C4-2B (cell line): Measurements from ENCODE around the gene PIK3R2.

Source experiments
- H3K27ac ChIP-seq: fragments of 450-650 bp; 2 replicates; pipeline ENCODE4 v1.5.1; 2017
- ZFX ChIP-seq: fragments of 450-650 bp; IDR thresholded peaks from 2 replicates; pipeline ENCODE4 v1.6.1; 2017
- TF ChIP-seq, protein P1 (sequence below): fragments of 450-650 bp; conservative IDR thresholded peaks from 2 replicates; pipeline ENCODE4 v1.5.1; 2017; ENCODE audit warnings: mild to moderate bottlenecking

The PIK3R2 gene

DNA sequence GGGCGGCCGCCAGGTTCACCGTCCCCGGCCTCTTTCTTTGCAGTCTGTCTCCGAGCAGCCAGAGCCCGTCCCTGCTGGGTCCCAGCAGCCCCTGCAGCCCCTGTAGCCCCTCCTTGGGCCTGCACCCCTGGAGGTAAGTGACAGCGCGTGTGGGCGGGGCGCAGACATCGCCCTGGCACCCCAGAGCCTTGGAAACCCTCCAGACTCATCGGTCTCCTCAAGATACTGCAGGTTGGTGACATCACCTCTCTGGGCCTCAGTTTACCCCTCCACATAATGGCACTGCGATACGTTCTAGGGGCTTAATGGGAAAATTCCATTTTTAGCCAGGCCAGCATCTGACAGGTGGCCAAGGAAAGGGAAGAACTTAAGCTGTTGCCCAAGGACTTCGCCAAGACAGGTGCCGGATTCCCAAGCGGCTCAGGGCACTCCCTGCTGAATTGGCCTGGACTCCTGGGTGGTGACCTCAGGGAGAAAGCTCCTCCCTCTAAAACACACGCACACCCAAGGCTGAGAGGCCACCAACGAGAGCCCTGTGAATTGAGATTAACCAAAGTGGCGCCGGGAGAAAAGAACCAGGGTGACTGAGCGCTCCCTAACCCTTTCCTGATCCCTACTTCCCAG, 42.2 kb upstream of the PIK3R2 start:
- TF ChIP-seq, protein P1, sequence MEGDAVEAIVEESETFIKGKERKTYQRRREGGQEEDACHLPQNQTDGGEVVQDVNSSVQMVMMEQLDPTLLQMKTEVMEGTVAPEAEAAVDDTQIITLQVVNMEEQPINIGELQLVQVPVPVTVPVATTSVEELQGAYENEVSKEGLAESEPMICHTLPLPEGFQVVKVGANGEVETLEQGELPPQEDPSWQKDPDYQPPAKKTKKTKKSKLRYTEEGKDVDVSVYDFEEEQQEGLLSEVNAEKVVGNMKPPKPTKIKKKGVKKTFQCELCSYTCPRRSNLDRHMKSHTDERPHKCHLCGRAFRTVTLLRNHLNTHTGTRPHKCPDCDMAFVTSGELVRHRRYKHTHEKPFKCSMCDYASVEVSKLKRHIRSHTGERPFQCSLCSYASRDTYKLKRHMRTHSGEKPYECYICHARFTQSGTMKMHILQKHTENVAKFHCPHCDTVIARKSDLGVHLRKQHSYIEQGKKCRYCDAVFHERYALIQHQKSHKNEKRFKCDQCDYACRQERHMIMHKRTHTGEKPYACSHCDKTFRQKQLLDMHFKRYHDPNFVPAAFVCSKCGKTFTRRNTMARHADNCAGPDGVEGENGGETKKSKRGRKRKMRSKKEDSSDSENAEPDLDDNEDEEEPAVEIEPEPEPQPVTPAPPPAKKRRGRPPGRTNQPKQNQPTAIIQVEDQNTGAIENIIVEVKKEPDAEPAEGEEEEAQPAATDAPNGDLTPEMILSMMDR = no peak
- no peak for TF ChIP-seq ZFX
- peak overlapping the region; percentile 66 for H3K27ac ChIP-seq

- TF ChIP-seq, protein P1 = peak; percentile 97
- TF ChIP-seq ZFX = no peak
- H3K27ac ChIP-seq = no peak overlapping the region
Measured at GRCh38 chr19:18112989-18113478, 39.9 kb upstream of the PIK3R2 start.

DNA sequence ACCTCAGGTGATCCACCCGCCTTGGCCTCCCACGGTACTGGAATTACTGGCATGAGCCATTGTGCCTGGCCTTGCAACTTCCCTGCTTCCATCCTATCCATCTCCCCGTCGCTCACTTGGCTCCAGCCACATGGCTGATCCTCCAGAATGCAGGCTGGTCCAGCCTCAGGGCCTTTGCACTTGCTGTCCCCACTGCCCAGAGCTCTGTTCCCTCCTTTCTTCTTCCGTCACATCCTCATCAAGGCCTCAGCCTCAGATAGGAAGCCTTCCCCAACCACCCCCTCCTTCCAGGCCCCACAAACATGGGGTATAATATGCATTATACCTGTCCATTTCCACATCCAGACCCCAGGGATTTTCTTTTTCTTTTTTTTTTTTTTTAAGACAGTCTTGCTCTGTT, 39.1 kb upstream of the PIK3R2 start:
- no peak overlapping the region for H3K27ac ChIP-seq
- TF ChIP-seq, protein P1 = no peak
- TF ChIP-seq ZFX = no peak

DNA sequence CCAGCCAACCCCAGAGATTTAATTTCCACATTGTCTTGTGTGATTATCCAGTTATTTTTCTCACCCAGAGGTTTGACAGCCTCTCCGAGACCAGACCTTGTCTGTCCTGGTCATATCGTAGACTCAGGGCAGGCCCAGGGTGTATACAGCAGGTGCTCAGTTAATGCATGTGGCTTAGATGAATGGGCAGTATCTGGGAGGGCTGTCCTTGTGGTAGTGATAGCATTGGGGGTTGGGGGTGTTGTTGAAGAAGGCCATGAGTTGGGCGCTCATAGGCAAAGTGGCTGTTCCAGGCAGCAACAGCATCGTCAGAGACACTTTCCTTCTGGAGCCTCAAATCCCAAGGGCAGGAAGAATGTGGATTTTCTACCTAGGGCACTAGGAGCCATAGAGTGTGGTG, 38.5 kb upstream of the PIK3R2 start:
- TF ChIP-seq, protein P1 = no peak

DNA sequence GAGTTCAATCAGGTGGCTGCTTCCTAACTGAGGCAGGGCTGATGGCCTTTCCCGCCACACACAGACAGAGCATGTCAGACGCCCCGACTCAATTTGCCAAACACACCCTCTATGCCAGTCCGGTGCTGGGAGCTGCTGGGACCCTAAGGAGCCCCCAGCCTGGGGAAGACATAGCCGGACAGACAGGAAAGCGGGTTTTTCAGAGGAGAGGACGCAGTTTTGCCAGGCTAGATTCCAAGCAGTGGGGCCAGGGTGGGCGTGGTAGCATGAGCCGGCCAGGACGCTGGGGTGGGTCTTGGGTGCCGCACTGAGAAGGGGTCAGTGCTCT, 35.6 kb upstream of the PIK3R2 start:
- TF ChIP-seq, protein P1 = no peak
- no peak for TF ChIP-seq ZFX
- peak overlapping the region; percentile 82 for H3K27ac ChIP-seq

More for the DNA sequence above, 38.5 kb upstream of the PIK3R2 start:
- H3K27ac ChIP-seq = no peak overlapping the region

DNA sequence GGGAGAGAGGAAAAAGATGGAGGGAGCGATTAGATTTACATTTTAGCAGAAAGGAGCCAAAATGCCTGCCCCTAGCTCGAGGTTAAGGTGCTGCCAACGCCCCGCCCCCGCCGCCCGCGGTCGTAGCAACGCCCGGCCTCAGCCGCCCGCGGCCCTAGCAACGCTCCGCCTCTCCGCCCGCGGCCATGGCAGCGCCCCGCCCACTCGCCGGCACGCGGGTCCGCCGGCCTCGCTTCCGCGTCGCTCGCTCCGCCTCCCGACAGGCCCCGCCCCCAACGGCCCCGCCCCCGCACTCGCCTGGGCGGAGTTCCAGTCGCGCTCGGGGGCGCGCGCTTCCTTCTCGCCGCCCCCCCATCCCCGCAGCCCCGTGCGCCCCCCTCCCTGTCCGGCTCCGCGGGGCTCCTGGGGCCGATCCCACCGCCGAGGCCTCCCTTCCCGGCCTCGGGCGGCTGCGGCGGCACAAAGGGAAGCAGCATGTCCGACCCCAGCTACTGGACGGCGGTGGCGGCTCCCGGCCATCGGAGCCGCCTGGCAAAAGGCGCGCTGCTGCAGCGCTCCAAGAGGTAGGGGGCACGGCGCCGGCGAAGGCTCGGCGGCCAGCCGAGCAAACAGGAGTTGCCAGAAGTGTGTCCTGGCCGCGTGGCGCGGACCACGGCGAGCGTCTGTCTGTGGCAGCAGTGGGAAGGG, 35.1 kb upstream of the PIK3R2 start:
- TF ChIP-seq ZFX = no peak
- TF ChIP-seq, protein P1 = no peak
- peak overlapping the region; percentile 82 for H3K27ac ChIP-seq

DNA sequence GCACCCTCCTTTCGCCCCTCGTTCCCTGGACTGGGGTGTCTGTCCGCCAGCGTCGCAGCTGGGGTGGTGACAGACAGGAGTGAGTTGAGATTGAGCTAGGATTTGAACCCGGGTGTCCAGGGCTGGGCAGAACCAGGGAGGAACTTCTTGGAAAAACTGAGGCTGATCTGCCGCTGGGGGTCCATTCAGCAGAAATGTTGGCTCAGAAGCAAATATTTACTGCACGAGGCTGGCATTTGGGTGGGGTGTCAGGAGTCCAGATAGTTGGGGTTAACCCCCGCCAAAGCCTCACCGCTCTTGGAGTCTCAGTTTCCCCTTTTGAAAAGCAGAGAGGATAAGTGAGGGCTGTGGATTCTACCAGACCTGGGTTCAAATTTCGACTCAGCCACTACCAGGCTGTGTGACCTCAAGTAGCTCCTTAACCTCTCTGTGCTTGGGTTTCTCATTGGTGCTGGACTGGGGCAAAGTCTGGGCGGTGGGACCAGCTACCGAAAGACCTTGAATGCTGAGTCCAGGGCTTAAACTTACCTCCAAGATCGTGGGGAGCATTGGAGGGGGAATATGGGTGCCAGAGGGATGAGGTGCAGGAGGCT, 34.4 kb upstream of the PIK3R2 start:
- H3K27ac ChIP-seq = peak overlapping the region; percentile 82
- TF ChIP-seq ZFX = no peak
- TF ChIP-seq, protein P1 = no peak
